ENCODE measurements around the gene OR6K2.

The OR6K2 gene

GRCh38 chr1:158685085-158685484 lies 15.4 kb downstream of the OR6K2 start:
- DNase-seq, result no peak

DNA sequence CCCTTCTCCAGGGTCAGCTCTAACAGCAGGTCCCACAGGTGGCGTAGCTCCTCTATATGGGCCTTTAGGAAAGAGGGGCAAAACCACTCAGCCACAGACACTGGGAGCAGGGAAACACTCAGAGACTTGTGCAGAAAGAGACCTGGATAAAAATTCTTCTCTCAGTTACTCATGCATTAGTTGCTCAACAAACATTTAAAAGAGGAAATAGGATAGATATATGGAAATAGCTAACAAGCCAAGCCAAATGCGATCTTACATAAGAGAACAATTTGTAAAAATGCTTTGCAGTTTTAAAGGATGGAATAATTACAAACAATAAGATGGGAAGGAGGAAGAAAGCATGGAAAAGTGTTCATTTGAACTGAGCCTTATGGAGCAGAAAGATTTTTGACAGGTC lies 18.8 kb downstream of the OR6K2 start:
- no peak for DNase-seq

DNA sequence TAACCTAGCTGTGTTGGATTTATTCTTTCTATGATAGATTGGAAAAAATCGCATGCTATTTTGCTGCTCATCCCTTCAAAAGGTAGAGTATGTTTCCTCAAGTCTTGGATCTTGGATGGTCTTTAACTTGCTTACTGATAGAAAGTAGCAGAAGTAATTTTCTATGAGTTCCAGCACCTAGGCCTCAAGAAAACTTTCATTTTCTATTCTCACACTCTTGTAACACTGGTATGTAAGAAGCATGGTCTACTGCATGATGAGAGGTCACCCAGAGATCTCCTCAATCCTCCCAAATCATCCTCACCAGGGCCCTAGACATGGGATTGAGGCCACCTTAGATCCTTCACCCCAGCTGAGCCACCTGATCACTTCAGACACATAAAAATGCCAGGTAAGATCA lies 21.2 kb downstream of the OR6K2 start:
- DNase-seq, result no peak

DNA sequence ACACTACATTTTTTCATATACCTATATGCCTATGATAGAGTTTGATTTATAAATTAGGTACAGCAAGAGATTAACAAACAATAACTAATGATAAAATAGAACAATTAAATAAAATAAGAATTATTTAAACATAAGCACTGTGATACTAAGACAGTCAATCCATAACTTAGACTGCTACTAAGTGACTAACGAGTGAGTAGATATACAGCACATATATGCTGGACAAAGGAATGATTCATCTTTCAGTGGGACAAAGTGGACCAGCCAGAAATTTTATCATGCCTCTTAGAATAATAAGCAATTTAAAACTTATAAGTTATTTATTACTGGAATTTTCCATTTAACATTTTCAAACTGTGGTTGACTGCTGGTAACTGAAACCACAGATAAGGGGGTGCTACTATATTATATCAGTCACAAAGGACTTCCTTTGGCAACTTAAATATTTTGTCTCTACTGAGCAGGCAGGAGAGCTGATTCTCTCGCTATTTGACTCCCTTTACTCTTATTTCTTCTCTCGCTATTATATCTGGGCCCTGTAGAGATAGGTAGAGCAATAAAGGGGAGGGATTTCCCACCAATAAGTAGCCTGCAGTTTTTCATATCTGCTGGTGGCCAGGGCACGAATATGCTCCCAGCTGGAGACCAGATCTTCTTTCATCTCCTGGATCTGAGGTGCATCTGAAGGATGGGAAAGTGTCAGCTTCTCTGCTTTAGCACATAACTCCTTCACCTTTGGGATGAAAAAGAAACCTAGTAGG lies 24.7 kb downstream of the OR6K2 start:
- DNase-seq, result no peak

GRCh38 chr1:158674302-158674701 lies 26.1 kb downstream of the OR6K2 start:
- DNase-seq, result no peak

DNA sequence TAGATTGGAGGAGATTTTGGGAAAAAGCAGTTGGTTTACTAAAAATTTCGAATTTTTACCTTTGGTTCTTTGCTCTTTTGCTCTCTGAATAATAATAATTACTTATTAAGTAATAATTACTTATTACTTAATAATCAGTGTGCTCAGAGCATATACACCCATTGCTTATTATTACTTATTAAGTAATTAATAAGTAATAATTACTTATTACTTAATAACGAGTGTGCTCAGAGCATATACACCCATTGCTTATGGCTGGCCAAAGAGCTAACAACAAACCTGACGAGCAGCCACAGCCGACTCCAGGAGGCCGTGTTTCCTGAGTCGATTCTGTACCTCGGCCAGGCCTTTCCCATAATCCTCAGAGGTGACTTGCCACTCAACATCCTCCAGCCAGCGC lies 34.4 kb downstream of the OR6K2 start:
- DNase-seq, result no peak

DNA sequence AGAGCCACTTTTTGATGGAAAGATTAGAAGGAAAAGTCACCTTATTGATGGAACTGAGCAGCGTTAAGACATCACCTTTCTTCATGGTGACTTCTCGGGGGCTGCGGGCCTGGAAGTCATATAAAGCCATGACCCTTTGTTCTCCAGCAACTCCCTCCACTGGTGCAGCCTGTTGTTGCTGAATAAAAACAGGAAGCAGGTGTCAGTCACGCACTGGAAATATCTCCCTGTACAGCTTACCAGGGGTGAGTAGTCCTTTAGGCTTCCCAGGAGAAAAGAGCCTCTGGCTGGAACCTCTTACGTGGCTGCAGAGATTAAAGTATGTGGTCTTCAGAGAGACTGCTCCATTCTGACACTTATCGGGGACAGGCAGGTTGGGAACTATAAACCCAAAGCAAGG lies 45.9 kb downstream of the OR6K2 start:
- DNase-seq, result no peak

- no peak for DNase-seq
Measured at GRCh38 chr1:158654086-158654485, 46.4 kb downstream of the OR6K2 start.

DNA sequence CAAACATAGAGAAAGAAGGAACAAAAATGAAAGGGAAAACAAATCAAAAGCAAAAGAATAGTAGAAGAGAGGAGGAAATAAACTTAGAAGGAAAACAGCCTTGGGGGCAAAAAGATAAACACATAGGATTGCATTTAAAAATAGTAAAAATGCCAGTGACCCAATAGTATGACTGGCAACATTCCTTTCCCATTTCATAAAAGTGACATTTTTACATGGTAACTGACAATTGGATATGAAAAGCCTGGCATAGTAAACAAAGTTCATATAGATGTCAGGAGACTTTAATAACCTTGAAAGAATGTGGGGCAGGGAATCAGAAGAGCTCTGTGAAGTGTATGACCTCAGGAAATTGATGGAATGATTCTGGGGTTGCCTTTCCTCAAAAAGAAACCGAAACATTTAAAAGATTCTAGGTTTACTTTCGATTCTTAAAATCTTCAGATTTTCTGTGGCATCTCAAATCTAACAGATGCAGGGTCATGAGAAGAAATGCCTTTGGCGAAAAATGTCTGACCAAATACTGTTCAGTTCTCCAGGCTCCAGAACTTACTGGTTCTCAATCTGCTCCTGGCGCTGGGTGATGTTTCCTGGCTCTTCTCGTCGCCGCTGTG lies 47.6 kb downstream of the OR6K2 start:
- DNase-seq, result no peak

Data from NCI-H524 treated with DMSO at 0.1 percent for 48 hours (cell line).